ENCODE data around the gene ULK2. TPM values are rescaled to one million over a fixed set of nuclear protein-coding genes. Genes with fewer than 3 reads are reported as not detected.

Gene ULK2
- total and polyA plus RNA-seq, 10 of the 15 experiments (the other 5 are each of a cell fraction or from before 2014, with no cell fraction given) = 0.29 to 5.3 (median 1.6) TPM

DNA sequence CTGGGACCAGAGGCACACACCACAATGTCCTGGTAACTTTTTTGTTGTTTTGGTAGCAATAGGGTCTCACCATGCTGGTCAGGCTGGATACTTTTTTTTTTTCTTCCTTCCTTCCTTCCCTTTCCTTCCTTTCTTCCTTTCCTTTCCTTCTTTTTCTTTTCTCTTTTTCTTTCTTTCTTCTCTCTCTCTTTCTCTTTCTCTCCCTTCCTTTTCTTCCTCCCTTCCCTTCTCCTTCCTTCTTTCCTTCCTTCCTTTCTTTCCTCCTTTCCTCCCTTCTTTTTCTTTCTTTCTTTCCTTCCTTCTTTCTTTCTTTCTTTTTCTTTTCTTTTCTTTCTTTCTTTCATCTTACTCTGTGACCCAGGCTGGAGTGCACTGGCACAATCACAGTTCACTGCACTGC, 18.4 kb upstream of the ULK2 start:
- ChIA-PET CTCF (no interaction called here), RAD21 (ENCODE audit: unreplicated experiment) (no interaction called here), SMC1A (ENCODE audit: uncharacterized antibody, unreplicated experiment) (no interaction called here), POLR2A (no interaction called here)
- Histone ChIP-seq H3K36me3 (ENCODE audit: control insufficient read depth in 2 of 2, insufficient read depth in 2 of 2, low read length in 1 of 2) (no peaks in the 10 kb centered on the region), H3K79me2 (ENCODE audit: control insufficient read depth, insufficient read depth, low read length) (no peaks in the 10 kb centered on the region), H3K27me3 (replicated peaks in 1 of 2; ENCODE audit: control insufficient read depth in 2 of 2, insufficient read depth in 2 of 2, low read length in 1 of 2) (no peaks in the 10 kb centered on the region), H3K9ac (ENCODE audit: control insufficient read depth, insufficient read depth, low read length) (no peak overlapping the region), H3K4me1 (ENCODE audit: control insufficient read depth, insufficient read depth, low read length) (no peaks in the 10 kb centered on the region), H2AFZ (ENCODE audit: control insufficient read depth, low read depth, low read length) (no peak overlapping the region), H3K4me2 (ENCODE audit: control insufficient read depth, insufficient read depth) (no peak overlapping the region), H4K20me1 (ENCODE audit: control insufficient read depth, insufficient read depth) (no peaks in the 10 kb centered on the region), H3K9me3 (replicated peaks; ENCODE audit: control insufficient read depth, insufficient read depth, low read length) (no peaks in the 10 kb centered on the region), H3K4me3 (no peak overlapping the region), H3K27ac (ENCODE audit: control insufficient read depth, insufficient read depth) (no peak overlapping the region)
- intact Hi-C loops (cut with micrococcal nuclease; ENCODE audit: unreplicated experiment) = no loop called here
- DNase-seq (ENCODE audit: low read depth, low spot score) = no peak
- in situ Hi-C loops (cut with MboI) = no loop called here
- no peak for FAIRE-seq
- no peak for ATAC-seq
- BruUV-seq (replicated peaks) = no TSS peak
- TF ChIP-seq GABPA (IDR thresholded peaks at IDR 0.05; ENCODE audit: low read depth) (no peak), ESRRA (IDR thresholded peaks at IDR 0.05; ENCODE audit: low read length) (no peak), IRF4 (IDR thresholded peaks at IDR 0.05; ENCODE audit: low read depth, low read length) (no peak), ZZZ3 (IDR thresholded peaks at IDR 0.05; ENCODE audit: control insufficient read depth, insufficient read length, low read depth) (no peak), MEF2B (IDR thresholded peaks at IDR 0.05; ENCODE audit: partially characterized antibody, poor library complexity, severe bottlenecking) (no peak), CHD4 (IDR thresholded peaks at IDR 0.05) (no peak), CHD2 (IDR thresholded peaks at IDR 0.05; ENCODE audit: borderline replicate concordance, low read depth, low read length) (no peak), CBX3 (IDR thresholded peaks at IDR 0.05; ENCODE audit: borderline replicate concordance, low read depth) (no peak), HCFC1 (IDR thresholded peaks at IDR 0.05; ENCODE audit: low read length) (no peak)
- TF ChIP-seq, protein P1, sequence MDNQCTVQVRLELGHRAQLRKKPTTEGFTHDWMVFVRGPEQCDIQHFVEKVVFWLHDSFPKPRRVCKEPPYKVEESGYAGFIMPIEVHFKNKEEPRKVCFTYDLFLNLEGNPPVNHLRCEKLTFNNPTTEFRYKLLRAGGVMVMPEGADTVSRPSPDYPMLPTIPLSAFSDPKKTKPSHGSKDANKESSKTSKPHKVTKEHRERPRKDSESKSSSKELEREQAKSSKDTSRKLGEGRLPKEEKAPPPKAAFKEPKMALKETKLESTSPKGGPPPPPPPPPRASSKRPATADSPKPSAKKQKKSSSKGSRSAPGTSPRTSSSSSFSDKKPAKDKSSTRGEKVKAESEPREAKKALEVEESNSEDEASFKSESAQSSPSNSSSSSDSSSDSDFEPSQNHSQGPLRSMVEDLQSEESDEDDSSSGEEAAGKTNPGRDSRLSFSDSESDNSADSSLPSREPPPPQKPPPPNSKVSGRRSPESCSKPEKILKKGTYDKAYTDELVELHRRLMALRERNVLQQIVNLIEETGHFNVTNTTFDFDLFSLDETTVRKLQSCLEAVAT (IDR thresholded peaks at IDR 0.05) = no peak
- TF ChIP-seq, protein P2, sequence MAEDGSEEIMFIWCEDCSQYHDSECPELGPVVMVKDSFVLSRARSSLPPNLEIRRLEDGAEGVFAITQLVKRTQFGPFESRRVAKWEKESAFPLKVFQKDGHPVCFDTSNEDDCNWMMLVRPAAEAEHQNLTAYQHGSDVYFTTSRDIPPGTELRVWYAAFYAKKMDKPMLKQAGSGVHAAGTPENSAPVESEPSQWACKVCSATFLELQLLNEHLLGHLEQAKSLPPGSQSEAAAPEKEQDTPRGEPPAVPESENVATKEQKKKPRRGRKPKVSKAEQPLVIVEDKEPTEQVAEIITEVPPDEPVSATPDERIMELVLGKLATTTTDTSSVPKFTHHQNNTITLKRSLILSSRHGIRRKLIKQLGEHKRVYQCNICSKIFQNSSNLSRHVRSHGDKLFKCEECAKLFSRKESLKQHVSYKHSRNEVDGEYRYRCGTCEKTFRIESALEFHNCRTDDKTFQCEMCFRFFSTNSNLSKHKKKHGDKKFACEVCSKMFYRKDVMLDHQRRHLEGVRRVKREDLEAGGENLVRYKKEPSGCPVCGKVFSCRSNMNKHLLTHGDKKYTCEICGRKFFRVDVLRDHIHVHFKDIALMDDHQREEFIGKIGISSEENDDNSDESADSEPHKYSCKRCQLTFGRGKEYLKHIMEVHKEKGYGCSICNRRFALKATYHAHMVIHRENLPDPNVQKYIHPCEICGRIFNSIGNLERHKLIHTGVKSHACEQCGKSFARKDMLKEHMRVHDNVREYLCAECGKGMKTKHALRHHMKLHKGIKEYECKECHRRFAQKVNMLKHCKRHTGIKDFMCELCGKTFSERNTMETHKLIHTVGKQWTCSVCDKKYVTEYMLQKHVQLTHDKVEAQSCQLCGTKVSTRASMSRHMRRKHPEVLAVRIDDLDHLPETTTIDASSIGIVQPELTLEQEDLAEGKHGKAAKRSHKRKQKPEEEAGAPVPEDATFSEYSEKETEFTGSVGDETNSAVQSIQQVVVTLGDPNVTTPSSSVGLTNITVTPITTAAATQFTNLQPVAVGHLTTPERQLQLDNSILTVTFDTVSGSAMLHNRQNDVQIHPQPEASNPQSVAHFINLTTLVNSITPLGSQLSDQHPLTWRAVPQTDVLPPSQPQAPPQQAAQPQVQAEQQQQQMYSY (CRISPR knock-in tag; IDR thresholded peaks at IDR 0.05) = no peak
- TF ChIP-seq, protein P3, sequence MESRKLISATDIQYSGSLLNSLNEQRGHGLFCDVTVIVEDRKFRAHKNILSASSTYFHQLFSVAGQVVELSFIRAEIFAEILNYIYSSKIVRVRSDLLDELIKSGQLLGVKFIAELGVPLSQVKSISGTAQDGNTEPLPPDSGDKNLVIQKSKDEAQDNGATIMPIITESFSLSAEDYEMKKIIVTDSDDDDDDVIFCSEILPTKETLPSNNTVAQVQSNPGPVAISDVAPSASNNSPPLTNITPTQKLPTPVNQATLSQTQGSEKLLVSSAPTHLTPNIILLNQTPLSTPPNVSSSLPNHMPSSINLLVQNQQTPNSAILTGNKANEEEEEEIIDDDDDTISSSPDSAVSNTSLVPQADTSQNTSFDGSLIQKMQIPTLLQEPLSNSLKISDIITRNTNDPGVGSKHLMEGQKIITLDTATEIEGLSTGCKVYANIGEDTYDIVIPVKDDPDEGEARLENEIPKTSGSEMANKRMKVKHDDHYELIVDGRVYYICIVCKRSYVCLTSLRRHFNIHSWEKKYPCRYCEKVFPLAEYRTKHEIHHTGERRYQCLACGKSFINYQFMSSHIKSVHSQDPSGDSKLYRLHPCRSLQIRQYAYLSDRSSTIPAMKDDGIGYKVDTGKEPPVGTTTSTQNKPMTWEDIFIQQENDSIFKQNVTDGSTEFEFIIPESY (IDR thresholded peaks at IDR 0.05) = no peak
